ENCODE measurements around the gene LPIN1.

Gene LPIN1

DNA sequence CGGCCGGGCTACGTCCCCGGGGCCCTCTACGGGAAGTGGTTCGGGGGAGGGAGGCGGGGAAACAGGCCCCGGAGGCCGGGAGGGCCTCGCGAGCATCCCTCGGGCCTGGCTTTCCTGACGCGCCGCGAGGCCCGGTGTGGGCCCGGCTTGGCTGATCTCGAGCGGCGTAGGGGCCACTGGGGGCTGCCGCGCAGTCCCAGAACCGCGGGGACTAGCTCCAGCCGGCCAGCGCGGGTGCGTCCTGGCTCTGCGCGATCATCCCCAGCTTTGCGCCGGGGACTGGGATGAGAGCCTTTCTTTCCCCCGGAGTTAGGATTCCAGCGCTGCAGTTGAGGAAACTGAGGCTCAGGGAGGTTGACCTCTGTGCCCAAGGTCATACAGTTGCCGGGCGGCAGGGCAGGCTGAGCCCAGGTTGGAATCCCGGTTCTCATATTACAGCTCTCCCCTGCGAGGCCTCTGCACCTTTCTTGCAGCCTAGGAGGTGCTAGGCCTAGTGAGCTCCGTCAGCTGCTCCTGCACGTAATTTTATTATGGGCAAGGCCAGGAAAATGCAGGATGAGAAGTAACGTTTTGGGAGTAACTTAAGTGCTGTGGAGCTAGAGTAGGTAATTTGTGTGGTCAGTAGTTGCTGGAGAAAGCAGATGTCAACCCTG is 501 bp downstream of the LPIN1 start:
- TF ChIP-seq, protein P1, sequence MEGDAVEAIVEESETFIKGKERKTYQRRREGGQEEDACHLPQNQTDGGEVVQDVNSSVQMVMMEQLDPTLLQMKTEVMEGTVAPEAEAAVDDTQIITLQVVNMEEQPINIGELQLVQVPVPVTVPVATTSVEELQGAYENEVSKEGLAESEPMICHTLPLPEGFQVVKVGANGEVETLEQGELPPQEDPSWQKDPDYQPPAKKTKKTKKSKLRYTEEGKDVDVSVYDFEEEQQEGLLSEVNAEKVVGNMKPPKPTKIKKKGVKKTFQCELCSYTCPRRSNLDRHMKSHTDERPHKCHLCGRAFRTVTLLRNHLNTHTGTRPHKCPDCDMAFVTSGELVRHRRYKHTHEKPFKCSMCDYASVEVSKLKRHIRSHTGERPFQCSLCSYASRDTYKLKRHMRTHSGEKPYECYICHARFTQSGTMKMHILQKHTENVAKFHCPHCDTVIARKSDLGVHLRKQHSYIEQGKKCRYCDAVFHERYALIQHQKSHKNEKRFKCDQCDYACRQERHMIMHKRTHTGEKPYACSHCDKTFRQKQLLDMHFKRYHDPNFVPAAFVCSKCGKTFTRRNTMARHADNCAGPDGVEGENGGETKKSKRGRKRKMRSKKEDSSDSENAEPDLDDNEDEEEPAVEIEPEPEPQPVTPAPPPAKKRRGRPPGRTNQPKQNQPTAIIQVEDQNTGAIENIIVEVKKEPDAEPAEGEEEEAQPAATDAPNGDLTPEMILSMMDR (IDR thresholded peaks at IDR 0.05; ENCODE audit: poor library complexity, severe bottlenecking) = no peak
- DNase-seq (ENCODE audit: low spot score) (no peak), ATAC-seq (ENCODE audit: low read depth) (peak; percentile 28)
- peaks cover 26% of the 10 kb centered on the region for H3K4me1 ChIP-seq (ENCODE audit: insufficient read depth, poor library complexity, severe bottlenecking)
- no peaks in the 10 kb centered on the region for H3K36me3 ChIP-seq (ENCODE audit: low read depth)
- peak overlapping the region; percentile 97 for H3K4me3 ChIP-seq (ENCODE audit: severe bottlenecking)
- no peaks in the 10 kb centered on the region for H3K9me3 ChIP-seq (ENCODE audit: severe bottlenecking)
- H3K27me3 ChIP-seq (ENCODE audit: insufficient read depth, poor library complexity, severe bottlenecking) = no peaks in the 10 kb centered on the region
- H3K27ac ChIP-seq (ENCODE audit: poor library complexity, severe bottlenecking) = peak overlapping the region; percentile 73

DNA sequence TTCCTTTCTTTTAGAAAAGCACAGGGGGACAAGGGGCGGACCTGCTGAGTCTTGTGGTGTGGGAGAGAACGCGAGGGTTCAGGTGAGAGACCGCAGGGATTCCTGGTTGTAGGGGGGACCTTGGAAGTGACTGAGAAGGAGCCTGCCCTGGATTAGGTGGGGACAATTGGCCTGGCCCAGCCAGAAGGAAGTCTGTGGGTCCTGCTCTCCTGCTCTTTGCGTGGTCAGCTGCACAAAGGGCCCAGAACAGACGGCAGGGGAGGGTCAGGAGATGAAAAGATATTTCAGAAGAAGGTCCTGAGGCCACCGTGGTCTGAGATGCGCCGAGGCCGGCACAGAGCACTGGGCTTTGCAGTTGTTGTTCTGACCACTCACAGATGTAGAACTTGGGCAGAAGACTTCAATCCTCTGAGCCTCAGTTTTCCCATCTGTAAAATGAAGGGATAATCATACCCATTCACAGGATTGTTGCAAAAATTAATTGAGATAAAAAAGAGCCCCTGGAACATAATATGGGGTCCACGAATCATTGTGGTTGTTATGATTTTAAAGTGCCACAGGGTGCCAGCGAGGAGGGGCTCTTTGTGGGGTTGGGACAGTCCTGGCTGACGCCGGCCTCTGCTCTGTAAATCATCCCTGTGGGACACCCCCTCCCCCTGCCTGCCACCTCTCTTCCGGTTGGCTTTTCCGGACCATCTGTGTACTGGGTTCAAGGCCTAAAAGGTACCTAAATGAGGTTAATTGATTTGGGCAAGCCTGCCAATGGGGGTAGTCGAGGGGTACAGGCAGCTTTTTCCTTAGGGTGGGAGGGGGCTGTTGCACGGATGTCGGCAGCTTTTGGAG is 1.8 kb downstream of the LPIN1 start:
- ATAC-seq (ENCODE audit: low read depth) = no peak
- no peaks in the 10 kb centered on the region for H3K9me3 ChIP-seq (ENCODE audit: severe bottlenecking)
- no peak for DNase-seq (ENCODE audit: low spot score)
- H3K4me3 ChIP-seq (ENCODE audit: severe bottlenecking) = peak overlapping the region; percentile 97
- no peaks in the 10 kb centered on the region for H3K36me3 ChIP-seq (ENCODE audit: low read depth)
- no peaks in the 10 kb centered on the region for H3K27me3 ChIP-seq (ENCODE audit: insufficient read depth, poor library complexity, severe bottlenecking)
- TF ChIP-seq, protein P1 (IDR thresholded peaks at IDR 0.05; ENCODE audit: poor library complexity, severe bottlenecking) = no peak
- H3K27ac ChIP-seq (ENCODE audit: poor library complexity, severe bottlenecking) = peak overlapping the region; percentile 73
- peaks cover 29% of the 10 kb centered on the region for H3K4me1 ChIP-seq (ENCODE audit: insufficient read depth, poor library complexity, severe bottlenecking)

DNA sequence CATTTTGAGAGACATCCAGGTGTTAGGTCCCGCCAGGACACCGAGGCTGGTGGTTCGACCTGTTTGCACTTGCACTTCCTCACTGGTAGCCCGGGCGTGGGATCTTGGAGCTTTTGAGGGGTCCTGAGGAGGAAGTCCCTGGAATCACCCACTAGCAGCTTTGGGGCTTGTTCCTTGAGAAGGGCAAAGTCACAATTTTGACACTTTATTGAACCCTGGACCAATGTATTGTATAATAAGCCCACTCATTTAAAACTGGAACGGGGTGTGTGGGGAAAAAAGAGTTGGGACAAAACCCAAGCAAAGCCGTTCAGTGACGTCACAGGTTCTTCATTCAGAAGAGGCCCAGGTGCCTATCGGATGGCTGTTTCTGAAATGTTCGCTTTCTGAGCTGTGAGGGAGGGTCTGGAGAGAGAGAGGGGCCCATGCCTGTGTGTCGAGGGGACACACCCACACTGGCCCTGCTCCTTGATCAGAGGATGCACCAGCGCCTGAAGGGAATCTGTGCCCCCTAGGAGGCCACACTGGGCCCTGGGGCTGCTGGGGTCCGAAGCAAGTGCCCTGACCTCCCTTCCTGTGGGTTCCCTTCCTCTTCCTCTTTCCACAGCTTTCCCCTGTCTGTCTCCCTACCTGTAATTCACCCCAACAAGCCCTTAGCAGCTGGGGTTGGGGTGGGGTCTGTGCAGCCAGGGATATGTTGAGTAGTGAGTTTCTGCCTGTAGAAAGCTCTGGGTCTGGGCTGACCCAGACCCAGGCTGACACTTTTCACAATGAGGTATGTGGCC is 2.6 kb downstream of the LPIN1 start:
- ATAC-seq (ENCODE audit: low read depth) (no peak), DNase-seq (ENCODE audit: low spot score) (no peak)
- Histone ChIP-seq H3K27ac (ENCODE audit: poor library complexity, severe bottlenecking) (peak overlapping the region; percentile 51), H3K9me3 (ENCODE audit: severe bottlenecking) (no peaks in the 10 kb centered on the region), H3K27me3 (ENCODE audit: insufficient read depth, poor library complexity, severe bottlenecking) (no peaks in the 10 kb centered on the region), H3K36me3 (ENCODE audit: low read depth) (no peaks in the 10 kb centered on the region), H3K4me3 (ENCODE audit: severe bottlenecking) (no peak overlapping the region), H3K4me1 (ENCODE audit: insufficient read depth, poor library complexity, severe bottlenecking) (peaks cover 37% of the 10 kb centered on the region)
- TF ChIP-seq, protein P1 (IDR thresholded peaks at IDR 0.05; ENCODE audit: poor library complexity, severe bottlenecking) = no peak

DNA sequence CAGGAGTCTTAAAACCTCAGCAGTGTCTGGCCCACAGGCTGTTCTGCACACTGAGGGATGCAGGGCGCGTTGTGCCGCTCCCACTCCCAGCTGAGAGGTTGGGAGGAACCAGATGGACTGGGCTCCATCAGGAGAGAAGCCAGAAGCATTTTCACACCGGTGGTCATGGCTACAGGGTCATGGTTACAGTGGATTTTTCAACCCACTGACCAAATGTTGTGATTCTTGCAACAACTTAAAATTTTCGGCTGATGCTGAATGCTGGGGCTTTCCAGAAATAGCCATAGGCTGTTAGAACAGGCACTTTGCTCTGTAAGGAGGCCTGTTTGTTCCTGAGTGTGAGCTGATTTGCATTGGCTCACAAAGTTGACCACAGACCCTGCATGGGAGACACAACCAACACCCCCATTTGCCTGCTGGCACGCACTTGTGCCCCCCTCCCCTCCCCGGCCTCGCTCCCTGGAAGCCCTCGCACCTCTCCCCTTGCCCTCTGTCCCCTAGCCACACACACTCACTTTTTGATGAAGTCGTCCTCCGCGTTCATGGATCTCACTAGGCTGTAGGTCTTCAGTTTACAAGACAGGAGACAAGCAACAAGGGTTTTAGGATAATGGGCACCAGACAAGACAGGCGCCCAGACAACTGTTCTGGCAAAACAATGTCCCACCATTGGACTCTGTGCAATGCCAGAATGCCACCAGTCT is 3.4 kb downstream of the LPIN1 start:
- no peak for ATAC-seq (ENCODE audit: low read depth)
- no peak for DNase-seq (ENCODE audit: low spot score)
- peak overlapping the region; percentile 51 for H3K27ac ChIP-seq (ENCODE audit: poor library complexity, severe bottlenecking)
- H3K36me3 ChIP-seq (ENCODE audit: low read depth) = no peaks in the 10 kb centered on the region
- no peaks in the 10 kb centered on the region for H3K27me3 ChIP-seq (ENCODE audit: insufficient read depth, poor library complexity, severe bottlenecking)
- H3K4me1 ChIP-seq (ENCODE audit: insufficient read depth, poor library complexity, severe bottlenecking) = peaks cover 37% of the 10 kb centered on the region
- H3K4me3 ChIP-seq (ENCODE audit: severe bottlenecking) = no peak overlapping the region
- H3K9me3 ChIP-seq (ENCODE audit: severe bottlenecking) = no peaks in the 10 kb centered on the region
- TF ChIP-seq, protein P1 (IDR thresholded peaks at IDR 0.05; ENCODE audit: poor library complexity, severe bottlenecking) = no peak
